Stimulated activated CD4-positive, alpha-beta T cell treated with anti-CD3 and anti-CD28 coated beads, Interleukin-2, amount 100 ng/mL, for 4 hours (primary cell): ENCODE data around the gene PRR5L.

Experiments used
- DNase-seq: peaks from one replicate; pipeline ENCODE4 v3.0.0-alpha.2; 2020; ENCODE audit warnings: low read depth

PRR5L gene

GRCh38 chr11:36403661-36404060 lies 107.6 kb downstream of the PRR5L start:
- DNase-seq, result no peak

GRCh38 chr11:36404831-36405230 lies 108.7 kb downstream of the PRR5L start:
- DNase-seq, result no peak

GRCh38 chr11:36405585-36406367 lies 109.7 kb downstream of the PRR5L start:
- DNase-seq, result no peak

- no peak for DNase-seq
These were observed 111.3 kb downstream of the PRR5L start for GRCh38 chr11:36407356-36407755.

GRCh38 chr11:36408498-36409136 lies 112.5 kb downstream of the PRR5L start:
- no peak for DNase-seq

- no peak for DNase-seq
These were observed 113.2 kb downstream of the PRR5L start for GRCh38 chr11:36409152-36409816.

GRCh38 chr11:36411202-36411640 lies 115.1 kb downstream of the PRR5L start:
- DNase-seq, result no peak

- no peak for DNase-seq
These were observed 116.8 kb downstream of the PRR5L start for GRCh38 chr11:36412781-36413383.

- DNase-seq, result no peak
These were observed 121.1 kb downstream of the PRR5L start for GRCh38 chr11:36417154-36417553.

GRCh38 chr11:36419791-36420424 lies 123.8 kb downstream of the PRR5L start:
- DNase-seq, result no peak

GRCh38 chr11:36421546-36422155 lies 125.6 kb downstream of the PRR5L start:
- DNase-seq, result no peak

GRCh38 chr11:36425561-36426081 lies 129.5 kb downstream of the PRR5L start:
- no peak for DNase-seq

- no peak for DNase-seq
These were observed 130.2 kb downstream of the PRR5L start for GRCh38 chr11:36426226-36426848.

GRCh38 chr11:36427079-36427478 lies 131.0 kb downstream of the PRR5L start:
- DNase-seq, result no peak

GRCh38 chr11:36427876-36428275 lies 131.8 kb downstream of the PRR5L start:
- DNase-seq, result no peak

GRCh38 chr11:36431429-36432092 lies 135.5 kb downstream of the PRR5L start:
- DNase-seq, result no peak

- no peak for DNase-seq
These were observed 136.0 kb downstream of the PRR5L start for GRCh38 chr11:36432093-36432469.

GRCh38 chr11:36432738-36433137 lies 136.7 kb downstream of the PRR5L start:
- no peak for DNase-seq

GRCh38 chr11:36436064-36436463 lies 140.0 kb downstream of the PRR5L start:
- DNase-seq, result no peak

GRCh38 chr11:36436589-36436988 lies 140.5 kb downstream of the PRR5L start:
- DNase-seq, result no peak
